Keratinocyte (primary cell): ENCODE results near the gene SLC7A5.

ENCODE experiments used
- EZH2 ChIP-seq: IDR thresholded peaks from one replicate; pipeline ENCODE4 v1.6.1; 2012; ENCODE audit warnings: inconsistent platforms, mild to moderate bottlenecking, low read length, moderate library complexity
- TF ChIP-seq, protein P1 (sequence below), 3 experiments: IDR thresholded peaks in 1 of 3; conservative IDR thresholded peaks in 1 of 3; optimal IDR thresholded peaks in 1 of 3; 2 replicates in 2 of 3; 3 replicates in 1 of 3; pipeline versions ENCODE3 to v1.5.1; 2011; ENCODE audit warnings: low read length in 3 of 3, mild to moderate bottlenecking in 3 of 3, moderate library complexity in 2 of 3, control low read depth in 1 of 3, inconsistent platforms in 1 of 3; ENCODE audit not compliant: insufficient read depth in 2 of 3; ENCODE audit errors: extremely low read depth in 1 of 3

DNA sequence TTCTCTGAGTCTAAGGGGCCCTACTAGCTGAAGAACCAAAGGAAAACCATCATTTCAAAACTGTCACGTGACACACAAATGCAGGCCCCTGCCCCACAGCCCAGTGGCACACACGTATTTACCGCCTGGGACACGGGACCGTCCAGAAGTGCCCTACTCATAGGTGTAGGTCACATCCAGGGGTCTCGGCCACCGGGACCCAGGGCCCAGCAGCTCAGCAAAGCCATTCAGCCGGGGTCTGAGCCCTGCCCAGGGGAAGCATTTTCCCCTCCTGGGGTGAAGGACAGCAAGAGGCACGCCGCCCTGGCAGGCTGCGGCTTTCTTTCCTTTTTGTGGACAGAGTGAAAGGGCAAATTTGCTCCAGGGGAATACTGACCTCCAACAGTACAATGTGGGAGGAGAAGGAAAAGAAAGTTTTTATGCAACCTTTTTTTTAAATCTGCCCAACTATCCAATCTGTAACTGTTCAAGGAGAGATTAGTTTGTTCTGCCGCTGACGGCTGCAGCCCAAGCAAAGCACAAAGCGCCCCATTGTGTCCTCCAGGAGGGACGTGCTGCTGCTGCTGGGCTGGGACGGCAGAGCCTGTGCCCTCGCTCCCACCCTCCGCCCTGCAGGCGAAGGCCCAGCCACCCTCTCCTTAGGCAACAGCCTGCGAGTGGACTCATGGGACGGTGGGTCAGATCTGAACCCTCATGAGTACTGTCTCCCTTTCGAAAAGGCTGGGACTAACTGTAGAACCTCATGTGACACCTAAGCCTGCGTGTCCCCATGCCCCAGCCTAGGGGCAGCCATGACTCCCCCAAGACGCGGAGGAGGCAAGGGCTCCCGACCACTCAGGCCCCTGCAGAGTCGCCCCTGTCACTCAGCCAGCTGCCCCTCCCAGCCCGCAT lies 21.3 kb downstream of the SLC7A5 start:
- TF ChIP-seq, protein P1, sequence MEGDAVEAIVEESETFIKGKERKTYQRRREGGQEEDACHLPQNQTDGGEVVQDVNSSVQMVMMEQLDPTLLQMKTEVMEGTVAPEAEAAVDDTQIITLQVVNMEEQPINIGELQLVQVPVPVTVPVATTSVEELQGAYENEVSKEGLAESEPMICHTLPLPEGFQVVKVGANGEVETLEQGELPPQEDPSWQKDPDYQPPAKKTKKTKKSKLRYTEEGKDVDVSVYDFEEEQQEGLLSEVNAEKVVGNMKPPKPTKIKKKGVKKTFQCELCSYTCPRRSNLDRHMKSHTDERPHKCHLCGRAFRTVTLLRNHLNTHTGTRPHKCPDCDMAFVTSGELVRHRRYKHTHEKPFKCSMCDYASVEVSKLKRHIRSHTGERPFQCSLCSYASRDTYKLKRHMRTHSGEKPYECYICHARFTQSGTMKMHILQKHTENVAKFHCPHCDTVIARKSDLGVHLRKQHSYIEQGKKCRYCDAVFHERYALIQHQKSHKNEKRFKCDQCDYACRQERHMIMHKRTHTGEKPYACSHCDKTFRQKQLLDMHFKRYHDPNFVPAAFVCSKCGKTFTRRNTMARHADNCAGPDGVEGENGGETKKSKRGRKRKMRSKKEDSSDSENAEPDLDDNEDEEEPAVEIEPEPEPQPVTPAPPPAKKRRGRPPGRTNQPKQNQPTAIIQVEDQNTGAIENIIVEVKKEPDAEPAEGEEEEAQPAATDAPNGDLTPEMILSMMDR (optimal IDR thresholded peaks at IDR 0.05 in 1 of 3, IDR thresholded peaks at IDR 0.05 in 1 of 3, conservative IDR thresholded peaks at IDR 0.05 in 1 of 3; ENCODE audit: extremely low read depth in 1 of 3, insufficient read depth in 2 of 3, low read length in 3 of 3) = no peak
- no peak for TF ChIP-seq EZH2
